Central memory CD4-positive, alpha-beta T cell (primary cell): ENCODE measurements around the gene PIEZO2.

ENCODE experiments used
- DNase-seq: peaks from one replicate; pipeline ENCODE4 v3.0.0; 2022

The PIEZO2 gene

GRCh38 chr18:11064106-11064505, 85.3 kb downstream of the PIEZO2 start:
- no peak for DNase-seq

GRCh38 chr18:11055721-11056120, 93.6 kb downstream of the PIEZO2 start:
- no peak for DNase-seq

GRCh38 chr18:11054497-11054896, 94.9 kb downstream of the PIEZO2 start:
- no peak for DNase-seq

DNA sequence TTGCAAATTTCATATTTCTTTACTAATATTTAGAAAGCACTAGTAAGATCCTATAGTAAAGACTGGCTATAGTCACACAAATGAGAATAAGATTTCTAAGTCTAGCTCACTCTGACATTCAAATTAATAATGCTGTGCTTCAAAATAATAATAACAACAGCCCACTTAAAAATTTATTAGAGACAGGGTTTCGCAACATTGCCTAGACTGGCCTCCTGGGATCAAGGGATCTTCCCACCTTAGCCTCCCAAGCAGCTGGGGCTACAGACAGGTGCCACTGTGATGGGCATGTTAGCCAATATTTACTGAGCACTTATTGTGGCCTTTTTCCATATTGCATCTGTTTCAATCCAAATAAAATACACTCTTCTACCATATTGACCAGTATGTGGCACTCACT, 96.1 kb downstream of the PIEZO2 start:
- no peak for DNase-seq

DNA sequence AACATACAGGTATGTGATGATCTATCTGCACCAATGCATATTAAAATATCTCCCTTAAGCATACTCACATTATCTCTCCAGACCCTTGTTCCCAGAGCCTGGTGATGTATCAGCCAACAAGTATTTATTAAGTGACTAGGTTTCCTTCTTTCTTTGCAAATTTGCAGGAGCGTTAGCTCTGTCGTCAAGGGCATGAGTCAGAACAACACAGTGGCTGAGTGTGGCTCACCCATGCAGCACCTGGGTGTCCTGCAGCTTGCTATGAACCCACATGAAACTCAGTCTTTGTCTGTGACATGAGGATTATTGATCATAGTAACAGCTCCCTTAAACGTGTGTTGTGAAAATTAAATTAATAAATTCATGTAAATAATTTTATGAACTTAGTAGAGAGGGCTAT, 96.6 kb downstream of the PIEZO2 start:
- DNase-seq = no peak

DNA sequence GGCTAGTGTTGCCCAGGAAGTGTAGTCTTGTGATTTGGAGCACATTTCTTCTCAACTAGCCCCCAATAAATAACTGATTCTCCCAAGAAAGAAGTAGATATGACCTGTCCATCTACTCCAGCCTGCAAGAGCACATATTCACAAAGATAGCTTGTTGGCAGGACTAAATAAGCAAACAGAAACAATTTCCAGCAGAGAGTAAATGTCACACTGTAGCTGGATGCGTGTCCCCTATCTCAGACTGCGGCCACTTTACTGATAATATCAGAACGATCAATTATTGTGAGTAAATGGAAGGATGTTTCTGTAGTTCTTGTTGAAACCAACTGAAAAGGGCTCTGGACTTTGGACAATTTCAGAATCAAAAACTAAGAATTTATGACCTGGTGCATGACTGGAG, 97.9 kb downstream of the PIEZO2 start:
- DNase-seq = no peak

DNA sequence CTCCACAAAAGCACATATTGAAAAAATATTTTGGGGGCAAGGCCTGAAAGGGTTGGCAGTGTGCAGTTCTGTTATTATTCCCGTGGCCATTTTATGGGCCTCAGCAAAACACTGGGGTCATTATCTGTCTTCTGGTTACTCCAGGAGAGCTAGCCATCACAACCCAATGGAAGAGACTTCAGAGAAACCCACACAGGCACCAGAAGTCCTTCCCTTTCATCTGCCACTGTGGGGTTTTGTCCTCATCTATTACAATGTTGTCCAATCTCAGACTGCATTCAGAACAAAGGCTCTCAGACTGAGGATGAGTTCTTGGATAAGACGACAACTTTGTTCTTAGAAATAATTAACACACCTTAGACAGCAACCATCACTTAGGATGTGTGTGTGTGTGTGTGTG, 98.4 kb downstream of the PIEZO2 start:
- no peak for DNase-seq

DNA sequence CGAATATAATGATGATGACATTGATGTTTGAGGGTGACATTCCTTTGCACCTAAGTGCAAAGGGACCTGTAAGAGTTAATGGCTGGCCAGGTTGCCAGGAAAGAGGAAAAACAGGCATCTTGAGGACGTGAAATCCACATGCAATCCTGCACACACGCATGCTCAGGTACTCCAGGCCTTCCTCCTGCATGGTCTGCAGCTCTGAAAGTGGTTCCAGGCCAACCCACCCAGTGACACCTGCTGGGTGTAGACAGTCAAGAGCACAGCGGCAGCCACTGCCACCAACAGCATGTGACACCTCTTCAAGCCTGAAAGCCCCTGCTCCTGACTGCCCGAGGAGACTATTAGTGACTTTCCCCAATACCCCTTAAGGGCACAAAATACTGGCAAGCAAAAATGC, 101.6 kb downstream of the PIEZO2 start:
- DNase-seq = no peak

DNA sequence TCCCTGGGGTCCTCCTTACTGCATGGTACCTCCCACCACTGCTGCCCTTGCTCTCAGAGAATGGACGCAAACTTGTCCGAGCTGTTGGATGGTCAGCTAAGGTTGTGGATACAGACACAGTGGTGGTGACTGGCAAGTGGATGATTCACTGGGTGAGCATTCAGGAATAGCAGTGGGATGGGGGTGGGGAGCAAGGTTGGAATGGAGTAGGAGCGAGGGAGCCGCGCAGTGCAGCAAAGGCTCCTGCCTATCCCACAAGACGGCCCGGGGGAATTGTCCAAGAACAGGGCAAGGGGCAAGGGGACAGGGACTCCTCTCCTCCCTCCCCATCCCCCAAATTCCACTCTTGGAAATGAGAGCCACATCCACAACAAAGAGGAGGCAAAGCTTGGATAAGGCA, 102.2 kb downstream of the PIEZO2 start:
- no peak for DNase-seq

- no peak for DNase-seq
Observed at GRCh38 chr18:11046140-11046539, 103.2 kb downstream of the PIEZO2 start.

GRCh38 chr18:11043694-11044093, 105.7 kb downstream of the PIEZO2 start:
- no peak for DNase-seq

DNA sequence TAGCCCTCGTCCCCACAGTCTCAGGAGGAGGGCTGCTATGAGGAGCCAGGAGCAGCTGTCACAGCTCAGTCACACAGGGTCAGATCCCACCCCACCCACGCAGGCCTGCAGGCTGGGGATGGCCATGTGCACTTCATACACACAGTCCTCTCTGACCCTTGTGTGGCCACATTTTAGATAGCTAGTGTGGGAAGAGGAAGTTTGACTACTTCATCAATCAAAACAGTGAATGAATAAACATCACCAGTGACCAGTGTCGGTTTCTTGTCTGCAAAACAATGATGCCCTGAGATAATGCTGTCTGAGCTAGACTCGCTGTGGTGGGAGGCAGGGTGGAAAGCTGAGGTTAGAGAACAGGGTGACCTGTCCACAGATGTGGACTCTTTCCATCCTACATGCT, 107.1 kb downstream of the PIEZO2 start:
- no peak for DNase-seq

DNA sequence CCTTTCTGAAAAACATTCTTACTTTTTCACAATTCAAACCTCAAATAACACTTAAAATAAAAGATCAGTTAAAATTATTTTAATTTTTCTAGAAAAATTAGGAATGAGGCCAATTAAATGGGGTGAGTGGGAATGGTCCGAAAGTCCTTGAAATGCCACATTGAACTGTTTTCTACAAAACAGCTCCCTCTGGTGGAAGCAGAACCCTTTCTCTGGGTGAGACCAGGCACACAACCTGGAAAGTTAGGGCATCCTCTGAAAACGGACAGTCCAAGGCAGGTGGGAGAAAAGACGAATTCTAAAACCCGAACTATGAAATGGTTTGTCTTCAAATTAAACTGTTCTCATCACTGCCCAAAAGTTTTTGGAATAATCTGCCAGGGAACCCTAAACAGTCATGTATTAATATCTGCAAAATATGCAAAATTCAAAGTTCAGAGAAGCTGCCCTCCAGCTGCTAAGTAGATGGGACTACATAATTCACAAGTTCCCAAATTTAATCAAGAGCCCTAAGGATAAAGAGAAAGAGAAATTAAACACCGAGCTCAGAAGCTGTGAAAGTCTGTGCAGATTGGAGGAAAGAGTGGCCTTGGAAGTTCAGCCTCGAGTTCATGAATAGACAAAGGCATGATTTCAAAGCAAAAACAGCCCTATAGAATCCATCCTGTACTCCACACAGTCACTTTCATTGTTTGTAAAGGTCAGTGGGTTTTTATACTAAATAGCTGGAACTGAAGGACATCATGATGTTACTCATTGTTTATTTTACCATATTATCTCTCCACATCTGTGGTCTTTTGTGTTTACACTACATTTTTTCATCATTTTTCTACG, 108.3 kb downstream of the PIEZO2 start:
- DNase-seq = no peak

DNA sequence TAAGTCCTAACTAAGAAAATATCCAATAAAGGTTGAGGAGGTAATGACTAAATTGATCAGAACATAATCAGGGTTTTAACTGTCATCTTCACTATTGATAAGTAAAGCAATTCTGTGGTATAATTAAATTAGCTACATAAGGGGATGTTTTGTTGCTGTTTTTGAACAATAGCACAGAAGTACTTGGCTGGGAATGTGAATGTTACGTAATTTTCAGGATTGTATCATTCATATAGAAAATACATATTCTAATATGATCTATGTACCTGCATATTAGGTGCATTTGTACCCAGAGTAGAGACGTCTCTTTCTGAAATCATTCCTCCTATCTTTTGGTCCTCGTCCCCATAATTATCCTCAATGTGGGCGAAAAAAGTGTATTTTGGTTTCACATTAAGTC, 109.0 kb downstream of the PIEZO2 start:
- DNase-seq = no peak

- DNase-seq = no peak
Observed at GRCh38 chr18:11037533-11038240, 111.7 kb downstream of the PIEZO2 start.

- DNase-seq = no peak
Observed at GRCh38 chr18:11035814-11036495, 113.4 kb downstream of the PIEZO2 start.

- no peak for DNase-seq
Observed at GRCh38 chr18:11035376-11035775, 114.0 kb downstream of the PIEZO2 start.

DNA sequence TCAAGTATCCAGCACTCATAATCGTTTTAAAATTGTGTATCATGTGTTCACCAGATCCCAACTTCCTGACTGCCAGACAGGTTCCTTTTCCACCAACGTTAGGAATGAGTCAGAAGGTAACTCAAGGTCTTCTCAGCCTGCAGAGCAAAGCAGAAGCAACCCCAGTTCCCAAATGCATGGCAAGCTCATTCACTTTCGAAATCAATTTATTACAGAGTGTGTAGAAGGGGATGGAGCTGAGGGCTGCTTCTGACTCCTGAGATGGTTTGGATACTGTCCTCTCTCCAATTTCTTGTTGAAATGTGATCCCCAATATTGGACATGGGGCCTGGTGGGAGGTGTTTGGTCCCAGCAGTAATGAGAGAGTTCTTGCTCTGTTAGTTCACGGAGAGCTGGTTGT, 114.5 kb downstream of the PIEZO2 start:
- DNase-seq = no peak

DNA sequence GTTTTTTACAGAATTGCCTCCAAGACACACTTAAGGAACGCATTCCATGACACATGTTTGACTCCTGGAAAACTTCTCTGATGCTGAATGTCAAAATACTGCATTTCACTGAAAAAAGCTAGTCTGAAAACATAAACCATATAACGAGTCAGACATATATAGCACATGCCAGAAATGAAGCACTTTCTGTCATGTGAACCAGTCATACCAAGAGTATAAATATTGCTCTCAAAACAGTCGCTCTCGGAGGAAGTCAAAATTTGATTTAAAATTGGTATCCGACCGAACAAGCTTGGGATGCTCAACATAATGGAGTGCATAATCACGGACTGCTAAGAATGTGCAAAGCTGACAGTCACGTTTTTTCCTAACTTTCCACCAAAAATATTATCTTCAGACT, 115.9 kb downstream of the PIEZO2 start:
- no peak for DNase-seq

- no peak for DNase-seq
Observed at GRCh38 chr18:11031966-11032365, 117.4 kb downstream of the PIEZO2 start.

DNA sequence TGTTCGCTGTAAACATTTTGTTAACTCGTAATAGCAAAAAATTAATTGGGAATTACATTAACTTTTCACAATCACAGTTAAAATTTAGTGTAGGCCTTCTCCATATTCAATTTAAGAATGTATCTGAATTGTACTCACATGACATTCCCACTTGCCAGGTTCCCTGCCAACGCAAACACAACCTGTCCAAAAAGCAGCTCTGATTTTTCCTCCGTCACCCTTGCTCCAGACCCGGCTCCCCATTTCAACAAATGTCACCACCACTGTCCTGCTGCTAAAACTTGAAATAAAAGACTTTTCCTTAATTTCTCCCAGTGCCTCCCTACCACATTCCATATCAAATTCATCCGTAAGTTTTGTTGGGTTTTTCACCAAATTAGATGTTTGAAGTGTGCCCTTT, 120.3 kb downstream of the PIEZO2 start:
- no peak for DNase-seq

DNA sequence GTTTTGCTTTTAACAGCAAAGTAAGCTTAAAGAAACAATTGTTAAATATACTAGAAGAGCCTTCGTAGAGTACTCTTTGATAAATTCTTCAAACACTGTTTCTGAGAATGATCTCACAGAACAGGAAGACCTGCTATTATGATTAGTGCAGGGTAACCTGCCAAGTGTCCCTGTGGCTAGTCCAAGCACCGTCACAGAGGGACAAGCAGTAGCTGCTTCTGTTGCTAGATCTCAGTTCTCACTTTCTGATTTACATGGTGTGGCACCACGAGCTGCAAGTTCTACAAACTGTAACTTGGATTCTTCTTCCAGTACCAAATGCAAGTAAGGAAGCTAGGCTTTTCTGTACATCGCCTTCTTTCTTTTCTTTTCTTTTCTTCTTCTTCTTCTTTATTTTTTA, 121.5 kb downstream of the PIEZO2 start:
- DNase-seq = no peak

- no peak for DNase-seq
Observed at GRCh38 chr18:11025671-11026070, 123.7 kb downstream of the PIEZO2 start.
